SK-N-SH treated with all-trans-retinoic acid at 6 μM for 48 hours (cell line): ENCODE results near the gene DUSP3.

Experiments
- ARNTL ChIP-seq: fragments of 450-650 bp; formaldehyde crosslinking; IDR thresholded peaks from 2 replicates; pipeline ENCODE4 v1.5.0; 2020; ENCODE audit warnings: low read depth, mild to moderate bottlenecking, moderate library complexity, borderline replicate concordance
- BACH2 ChIP-seq: fragments of 250-450 bp; sonication (Bioruptor Pico); IDR thresholded peaks from 2 replicates; pipeline ENCODE4 v1.9.0; 2021; ENCODE audit warnings: mild to moderate bottlenecking, borderline replicate concordance
- CSDC2 ChIP-seq: fragments of 250-450 bp; sonication (Bioruptor Pico); IDR thresholded peaks from 2 replicates; pipeline ENCODE4 v1.5.0; 2020; ENCODE audit warnings: mild to moderate bottlenecking, moderate library complexity
- ESRRG ChIP-seq: fragments of 250-450 bp; sonication (Bioruptor Pico); IDR thresholded peaks from 2 replicates; pipeline ENCODE4 v1.6.1; 2021; ENCODE audit warnings: mild to moderate bottlenecking
- ISL1 ChIP-seq: fragments of 250-450 bp; sonication (Bioruptor Pico); IDR thresholded peaks from 2 replicates; pipeline ENCODE4 v2.1.2; 2022; ENCODE audit warnings: mild to moderate bottlenecking, moderate library complexity
- OSR1 ChIP-seq: fragments of 250-450 bp; sonication (Bioruptor Pico); IDR thresholded peaks from 2 replicates; pipeline ENCODE4 v1.8.0; 2022; ENCODE audit warnings: moderate library complexity, mild to moderate bottlenecking, inconsistent platforms
- PPARA ChIP-seq: fragments of 250-450 bp; sonication (Bioruptor Pico); IDR thresholded peaks from 2 replicates; pipeline ENCODE4 v1.5.0; 2020; ENCODE audit warnings: mild to moderate bottlenecking, borderline replicate concordance
- RARB ChIP-seq: fragments of 250-450 bp; sonication (Bioruptor Pico); IDR thresholded peaks from 2 replicates; pipeline ENCODE4 v1.8.0; 2021; ENCODE audit warnings: mild to moderate bottlenecking, moderate library complexity
- ZFP3 ChIP-seq: fragments of 250-450 bp; sonication (Bioruptor Pico); IDR thresholded peaks from 2 replicates; pipeline ENCODE4 v1.5.0; 2020; ENCODE audit warnings: mild to moderate bottlenecking, moderate library complexity
- ZFP30 ChIP-seq: fragments of 450-650 bp; formaldehyde crosslinking; IDR thresholded peaks from 2 replicates; pipeline ENCODE4 v1.5.0; 2022; ENCODE audit warnings: mild to moderate bottlenecking, moderate library complexity
- ZNF70 ChIP-seq: fragments of 450-650 bp; formaldehyde crosslinking; IDR thresholded peaks from 2 replicates; pipeline ENCODE4 v1.5.0; 2020; ENCODE audit warnings: mild to moderate bottlenecking, moderate library complexity
- TF ChIP-seq, protein P1 (sequence below): fragments of 250-450 bp; sonication (Bioruptor Pico); IDR thresholded peaks from 2 replicates; pipeline ENCODE4 v1.8.0; 2020; ENCODE audit warnings: mild to moderate bottlenecking, moderate library complexity, borderline replicate concordance
- TF ChIP-seq, protein P2 (sequence below): fragments of 250-450 bp; sonication (Bioruptor Pico); IDR thresholded peaks from 2 replicates; pipeline ENCODE4 v1.5.1; 2021; ENCODE audit warnings: mild to moderate bottlenecking, moderate library complexity

DNA sequence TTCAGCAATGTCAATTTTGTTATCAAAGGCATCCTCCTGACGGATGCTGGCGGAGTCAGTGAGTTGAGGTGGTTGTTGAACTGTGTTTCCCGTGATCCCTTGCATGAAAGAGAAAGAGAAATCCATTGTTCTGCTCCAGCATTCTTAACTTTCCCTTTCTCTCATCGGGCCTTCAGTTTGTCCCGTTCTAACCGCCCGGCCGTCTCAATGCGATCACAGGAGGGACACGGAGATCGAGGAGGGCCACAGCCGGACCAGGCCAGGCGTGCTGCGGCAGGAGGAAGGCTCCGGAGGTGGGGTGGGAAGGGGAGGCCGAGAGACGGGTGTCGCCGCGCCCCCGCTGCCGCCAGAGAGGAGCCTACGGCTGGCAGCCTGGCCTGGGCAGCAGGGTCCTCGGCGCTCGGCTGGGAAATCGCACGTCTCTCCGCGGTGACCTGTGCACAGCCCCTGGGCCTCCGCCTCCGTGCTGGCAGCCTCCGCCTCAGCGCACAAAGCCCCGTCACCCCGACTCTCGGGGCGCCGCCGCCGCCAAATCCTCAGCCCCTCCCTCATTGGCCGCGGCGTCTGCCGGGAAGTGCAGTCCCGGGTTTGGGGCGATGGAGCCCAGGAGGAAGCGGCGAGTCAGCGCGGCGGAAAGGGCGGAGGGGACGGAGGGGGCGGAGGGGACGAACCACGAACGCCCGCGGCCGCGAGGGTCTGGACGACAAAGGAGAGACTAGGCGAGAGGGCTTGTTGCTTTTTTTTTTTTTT is 58.3 kb downstream of the DUSP3 start:
- TF ChIP-seq, protein P1, sequence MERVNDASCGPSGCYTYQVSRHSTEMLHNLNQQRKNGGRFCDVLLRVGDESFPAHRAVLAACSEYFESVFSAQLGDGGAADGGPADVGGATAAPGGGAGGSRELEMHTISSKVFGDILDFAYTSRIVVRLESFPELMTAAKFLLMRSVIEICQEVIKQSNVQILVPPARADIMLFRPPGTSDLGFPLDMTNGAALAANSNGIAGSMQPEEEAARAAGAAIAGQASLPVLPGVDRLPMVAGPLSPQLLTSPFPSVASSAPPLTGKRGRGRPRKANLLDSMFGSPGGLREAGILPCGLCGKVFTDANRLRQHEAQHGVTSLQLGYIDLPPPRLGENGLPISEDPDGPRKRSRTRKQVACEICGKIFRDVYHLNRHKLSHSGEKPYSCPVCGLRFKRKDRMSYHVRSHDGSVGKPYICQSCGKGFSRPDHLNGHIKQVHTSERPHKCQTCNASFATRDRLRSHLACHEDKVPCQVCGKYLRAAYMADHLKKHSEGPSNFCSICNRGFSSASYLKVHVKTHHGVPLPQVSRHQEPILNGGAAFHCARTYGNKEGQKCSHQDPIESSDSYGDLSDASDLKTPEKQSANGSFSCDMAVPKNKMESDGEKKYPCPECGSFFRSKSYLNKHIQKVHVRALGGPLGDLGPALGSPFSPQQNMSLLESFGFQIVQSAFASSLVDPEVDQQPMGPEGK (CRISPR knock-in tag) = no peak
- TF ChIP-seq ESRRG (CRISPR knock-in tag) (no peak), ARNTL (no peak), ZNF70 (CRISPR knock-in tag) (no peak), OSR1 (CRISPR knock-in tag) (no peak), RARB (CRISPR knock-in tag) (no peak), ISL1 (no peak), BACH2 (no peak), ZFP30 (CRISPR knock-in tag) (no peak), ZFP3 (CRISPR knock-in tag) (no peak), PPARA (CRISPR knock-in tag) (no peak), CSDC2 (no peak)
- TF ChIP-seq, protein P2, sequence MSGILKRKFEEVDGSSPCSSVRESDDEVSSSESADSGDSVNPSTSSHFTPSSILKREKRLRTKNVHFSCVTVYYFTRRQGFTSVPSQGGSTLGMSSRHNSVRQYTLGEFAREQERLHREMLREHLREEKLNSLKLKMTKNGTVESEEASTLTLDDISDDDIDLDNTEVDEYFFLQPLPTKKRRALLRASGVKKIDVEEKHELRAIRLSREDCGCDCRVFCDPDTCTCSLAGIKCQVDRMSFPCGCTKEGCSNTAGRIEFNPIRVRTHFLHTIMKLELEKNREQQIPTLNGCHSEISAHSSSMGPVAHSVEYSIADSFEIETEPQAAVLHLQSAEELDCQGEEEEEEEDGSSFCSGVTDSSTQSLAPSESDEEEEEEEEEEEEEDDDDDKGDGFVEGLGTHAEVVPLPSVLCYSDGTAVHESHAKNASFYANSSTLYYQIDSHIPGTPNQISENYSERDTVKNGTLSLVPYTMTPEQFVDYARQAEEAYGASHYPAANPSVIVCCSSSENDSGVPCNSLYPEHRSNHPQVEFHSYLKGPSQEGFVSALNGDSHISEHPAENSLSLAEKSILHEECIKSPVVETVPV (CRISPR knock-in tag) = no peak
